Activated CD4-positive, alpha-beta T cell treated with anti-CD3 and anti-CD28 coated beads for 36 hours (primary cell): ENCODE data around the gene KIF1A. TPM values are rescaled to one million over a fixed set of nuclear protein-coding genes. Genes with fewer than 3 reads are reported as not detected.
"Not testable (repeated sequence)": the region's sequence is repeated elsewhere in the genome, so short reads cannot be mapped to it uniquely, and the experiment has no call there.

Experiments used
- ATAC-seq: fragments of 200-7000 bp; cut with Tn5 transposase; one replicate; pipeline ENCODE4 v1.10.0; 2021; ENCODE audit warnings: mild to moderate bottlenecking, moderate library complexity
- CTCF ChIA-PET: fragments of 350-600 bp; sonication (Branson Sonifier 250); formaldehyde crosslinking; loops from one replicate; lab custom pipeline; 2021; ENCODE audit warnings: antibody characterized with exemption; lab: Charles Lee
- POLR2A ChIA-PET: fragments of 350-600 bp; sonication (Branson Sonifier 250); formaldehyde crosslinking; loops from one replicate; lab custom pipeline; 2021; ENCODE audit warnings: antibody characterized with exemption, inconsistent platforms; lab: Charles Lee
- DNase-seq: peaks from one replicate; pipeline ENCODE4 v3.0.0-alpha.2; 2020
- H3K27ac Mint-ChIP-seq: one replicate; pipeline ENCODE4 v1.8.0; 2021; ENCODE audit warnings: mixed read lengths
- H3K27me3 Mint-ChIP-seq: one replicate; pipeline ENCODE4 v1.8.0; 2021; ENCODE audit warnings: mixed read lengths
- H3K36me3 Mint-ChIP-seq: one replicate; pipeline ENCODE4 v1.8.0; 2021; ENCODE audit warnings: low read depth, mixed read lengths
- H3K4me1 Mint-ChIP-seq: one replicate; pipeline ENCODE4 v1.8.0; 2021; ENCODE audit warnings: mixed read lengths
- H3K4me3 Mint-ChIP-seq: one replicate; pipeline ENCODE4 v1.8.0; 2021; ENCODE audit warnings: mild to moderate bottlenecking, moderate library complexity, mixed read lengths
- H3K9me3 Mint-ChIP-seq: one replicate; pipeline ENCODE4 v1.8.0; 2021; ENCODE audit warnings: low read depth, mixed read lengths
- intact Hi-C, 2 experiments: fragments of 100-400 bp; cut with DNase I in 1 of 2; cut with micrococcal nuclease in 1 of 2; formaldehyde crosslinking; loops; one replicate each; pipeline versions ENCODE4 v1.14.2 to v1.15.1; 2022 to 2024; cut with DNase I, micrococcal nuclease
- total RNA-seq, 2 experiments: library from RNA; stranded (reverse); gene quantifications; one replicate each; pipeline ENCODE4 v1.2.3, GENCODE V29; 2021

KIF1A gene
- total RNA-seq, 2 experiments from 2014 or later = 4.6 to 8.2 TPM

DNA sequence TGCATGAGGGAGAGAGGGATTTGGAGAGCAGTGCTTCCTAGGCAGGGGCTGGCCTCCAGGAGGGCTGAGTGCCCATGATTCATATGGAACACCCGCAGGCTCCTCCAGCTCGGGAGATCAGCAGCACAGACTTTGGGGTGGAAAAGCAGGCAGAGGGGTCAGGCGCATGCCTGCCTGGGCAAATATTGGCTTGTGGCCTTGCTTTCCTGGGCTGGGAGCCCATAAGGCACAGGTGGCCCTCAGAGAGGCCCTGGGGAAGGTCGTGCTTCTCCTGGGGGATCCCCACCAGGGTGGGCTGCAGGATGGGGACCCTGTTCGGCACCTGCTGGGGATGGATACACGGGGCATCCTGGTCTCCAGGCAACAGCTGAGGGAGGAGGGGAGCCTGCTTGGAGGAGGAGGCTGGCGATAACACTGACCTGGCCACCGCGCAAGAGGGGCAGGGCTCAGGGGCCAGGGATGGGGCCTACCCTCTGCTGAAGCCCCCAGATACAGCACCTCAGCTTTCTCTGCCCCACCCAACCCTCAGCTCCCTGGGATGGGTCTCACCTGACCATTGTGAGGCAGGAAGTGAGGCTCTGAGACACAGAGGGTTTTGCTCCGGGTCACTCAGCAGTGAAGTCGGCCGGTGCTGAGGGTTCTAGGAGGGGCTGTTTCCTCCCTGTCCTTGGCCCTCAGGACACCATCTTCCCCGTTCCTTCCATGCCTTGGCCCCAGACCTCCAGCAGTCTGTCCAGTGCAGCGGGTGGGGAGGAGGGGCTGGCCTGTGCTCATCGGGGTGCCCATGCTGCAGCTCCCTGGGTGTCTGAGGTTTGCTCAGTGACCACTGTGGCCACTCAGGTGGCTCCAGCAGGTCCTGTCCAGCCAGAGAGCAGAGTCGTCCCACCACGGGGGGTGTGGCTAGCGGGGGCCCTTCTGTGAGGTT is 116.3 kb downstream of the KIF1A start:
- intact Hi-C loops = loop anchor here in 1 of 2 experiments (5.0 to 10.0 kb wide), 2 partner anchors 106 to 189 kb away; no protein-coding TSS in a partner anchor
- H3K4me1 Mint-ChIP-seq = peaks cover 13% of the 10 kb centered on the region
- ATAC-seq = no peak
- peaks cover 18% of the 10 kb centered on the region for H3K27me3 Mint-ChIP-seq
- H3K4me3 Mint-ChIP-seq = no peak overlapping the region
- POLR2A ChIA-PET = no interaction called here
- H3K27ac Mint-ChIP-seq = no peak overlapping the region
- no peaks in the 10 kb centered on the region for H3K36me3 Mint-ChIP-seq
- DNase-seq = no peak
- CTCF ChIA-PET = interaction anchor here (0.7 kb wide), 1 partner anchor 65 kb away, joined by 4 read pairs; no protein-coding TSS in a partner anchor
- no peaks in the 10 kb centered on the region for H3K9me3 Mint-ChIP-seq

DNA sequence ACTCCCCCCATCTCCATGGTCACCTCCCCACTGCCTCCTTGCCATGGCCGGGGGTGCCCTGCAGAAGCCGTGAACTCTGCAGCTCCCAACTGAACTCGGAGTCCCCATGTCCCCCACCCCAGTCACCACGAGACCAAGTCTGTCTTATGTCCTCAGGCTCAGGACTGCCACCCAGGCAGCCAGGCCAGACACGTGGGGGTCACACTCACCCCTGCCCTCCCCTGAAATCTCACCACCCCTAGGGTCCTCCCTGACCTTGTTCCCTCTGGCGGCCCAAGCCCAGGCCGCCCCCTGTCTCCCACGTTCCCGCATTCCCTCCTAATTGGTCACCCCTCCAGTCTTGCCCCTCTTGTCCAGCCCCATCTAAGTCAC is 117.4 kb downstream of the KIF1A start:
- Mint-ChIP-seq H3K4me3 (no peak overlapping the region), H3K36me3 (no peaks in the 10 kb centered on the region)
- POLR2A ChIA-PET = no interaction called here

DNA sequence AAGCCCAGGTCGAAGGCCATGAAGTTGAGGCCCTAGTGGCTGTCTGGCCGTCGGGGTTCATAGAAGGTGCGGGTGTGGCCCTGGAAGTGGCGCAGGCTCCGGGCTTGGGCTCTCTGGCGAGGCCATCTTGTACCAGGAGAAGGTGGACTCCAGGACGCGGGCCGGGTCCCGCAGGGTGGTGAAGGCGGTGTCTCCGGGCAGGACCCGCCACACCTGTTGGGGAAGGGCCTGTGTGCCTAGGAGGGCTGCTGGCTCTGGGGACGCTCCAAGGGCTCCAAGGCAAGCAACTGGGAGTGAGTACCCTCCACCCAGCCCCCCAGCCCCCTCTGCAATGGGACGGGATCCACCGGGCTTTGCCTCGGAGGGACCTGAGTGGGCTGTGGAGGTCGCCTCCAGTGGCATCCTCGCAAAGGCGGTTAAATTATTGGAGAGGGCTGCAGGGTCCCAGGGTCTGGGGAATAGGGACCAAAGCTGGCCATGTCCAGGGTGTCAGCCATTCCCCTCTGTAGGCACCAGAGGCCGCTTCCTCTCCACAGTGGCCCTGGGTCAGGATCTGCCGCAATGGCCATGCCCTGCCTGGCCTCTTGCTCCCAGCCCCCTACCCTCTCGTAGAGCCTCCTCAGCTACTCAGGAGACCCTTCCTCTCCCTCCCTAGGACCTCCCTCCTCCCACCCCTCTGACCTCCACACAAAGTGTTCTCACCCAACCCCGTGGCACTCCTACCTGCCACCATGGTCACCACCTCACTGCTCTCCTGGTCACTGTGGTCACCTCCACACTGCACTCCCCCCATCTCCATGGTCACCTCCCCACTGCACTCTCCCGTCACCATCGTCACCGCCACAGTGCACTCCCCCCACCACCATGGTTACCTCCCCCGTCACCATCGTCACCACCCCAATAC is 118.0 kb downstream of the KIF1A start:
- Mint-ChIP-seq H3K9me3 (no peaks in the 10 kb centered on the region), H3K36me3 (no peaks in the 10 kb centered on the region), H3K27ac (no peak overlapping the region), H3K4me3 (no peak overlapping the region), H3K27me3 (peaks cover 17% of the 10 kb centered on the region), H3K4me1 (peaks cover 13% of the 10 kb centered on the region)
- CTCF ChIA-PET = no interaction called here
- POLR2A ChIA-PET = no interaction called here
- intact Hi-C loops = loop anchor here in 1 of 2 experiments (5.0 to 10.0 kb wide), 2 partner anchors 105 to 187 kb away; no protein-coding TSS in a partner anchor
- no peak for ATAC-seq
- no peak for DNase-seq

More for the DNA sequence above, 117.4 kb downstream of the KIF1A start:
- CTCF ChIA-PET = interaction anchor here (0.7 kb wide), 1 partner anchor 64 kb away, joined by 4 read pairs; no protein-coding TSS in a partner anchor
- ATAC-seq (no peak), DNase-seq (no peak)
- Mint-ChIP-seq H3K27me3 (peaks cover 17% of the 10 kb centered on the region), H3K9me3 (no peaks in the 10 kb centered on the region), H3K4me1 (peaks cover 13% of the 10 kb centered on the region), H3K27ac (no peak overlapping the region)
- intact Hi-C loops = loop anchor here in 1 of 2 experiments (5.0 to 10.0 kb wide), 2 partner anchors 105 to 188 kb away; no protein-coding TSS in a partner anchor

DNA sequence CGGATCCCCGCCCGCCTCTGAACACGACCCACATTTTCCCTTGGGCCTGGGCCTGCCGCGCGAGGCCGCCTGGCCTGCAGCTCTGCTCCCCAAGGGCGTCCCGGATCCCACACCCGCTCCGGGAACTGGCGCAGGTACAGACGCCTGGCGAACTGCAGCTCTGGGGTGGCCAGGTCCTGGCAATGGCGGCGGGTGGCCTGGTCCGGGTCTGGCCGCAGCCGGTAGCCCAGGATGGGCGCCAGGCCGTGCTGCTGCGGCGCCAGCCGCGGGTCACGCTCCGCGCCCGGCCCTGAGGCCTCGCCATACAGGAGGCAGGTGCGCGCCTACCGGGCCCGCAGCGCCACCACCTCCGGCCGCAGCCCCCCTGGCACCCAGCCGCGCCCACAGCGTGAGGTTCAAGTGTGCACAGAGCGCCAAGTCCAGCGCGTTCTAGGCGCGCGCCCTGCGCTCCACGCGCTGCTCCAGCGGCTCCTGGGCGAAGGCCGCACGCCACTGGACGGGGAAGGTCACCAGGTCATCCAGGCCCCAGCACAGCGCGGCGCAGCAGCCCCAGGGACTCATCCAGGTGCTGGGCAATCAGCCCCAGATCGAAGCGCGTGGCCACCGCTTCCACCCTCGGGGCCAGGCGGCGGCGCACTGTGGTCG is 118.8 kb downstream of the KIF1A start:
- ATAC-seq (no peak), DNase-seq (no peak)
- ChIA-PET POLR2A (no interaction called here), CTCF (interaction anchor here (0.6 kb wide), 1 partner anchor 440 kb away, joined by 3 read pairs; no protein-coding TSS in a partner anchor)
- Mint-ChIP-seq H3K36me3 (no peaks in the 10 kb centered on the region), H3K27ac (no peak overlapping the region), H3K4me3 (no peak overlapping the region), H3K4me1 (peaks cover 13% of the 10 kb centered on the region), H3K9me3 (no peaks in the 10 kb centered on the region), H3K27me3 (peaks cover 17% of the 10 kb centered on the region)
- intact Hi-C loops = loop anchor here in 1 of 2 experiments (5.0 to 10.0 kb wide), 2 partner anchors 104 to 186 kb away; no protein-coding TSS in a partner anchor

DNA sequence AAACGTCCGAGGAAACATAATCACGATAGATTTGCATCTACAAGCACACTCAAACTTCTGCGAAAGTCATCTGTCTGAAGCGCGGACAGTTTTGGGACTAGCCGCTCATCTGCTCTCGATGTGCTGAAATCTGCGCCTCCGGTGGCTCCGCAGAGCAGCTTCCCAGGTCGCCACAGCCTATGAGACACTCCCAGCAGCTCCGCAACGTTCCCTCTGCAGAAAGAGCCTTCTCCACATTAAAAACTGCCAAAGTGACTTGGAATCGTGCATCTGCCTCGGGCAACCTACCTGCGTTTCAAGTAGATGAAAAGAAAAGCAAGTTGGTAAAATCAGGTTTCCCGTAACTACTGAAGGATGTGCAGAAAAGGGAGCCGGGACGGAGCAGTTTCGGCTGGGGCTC is 119.4 kb downstream of the KIF1A start:
- H3K4me3 Mint-ChIP-seq, H3K27ac Mint-ChIP-seq, ATAC-seq, H3K9me3 Mint-ChIP-seq, DNase-seq, POLR2A ChIA-PET, H3K36me3 Mint-ChIP-seq: not testable (repeated sequence)
- Mint-ChIP-seq H3K4me1 (peaks cover 12% of the 10 kb centered on the region), H3K27me3 (peaks cover 17% of the 10 kb centered on the region)
- intact Hi-C loops = loop anchor here in 1 of 2 experiments (5.0 to 10.0 kb wide), 2 partner anchors 103 to 186 kb away; no protein-coding TSS in a partner anchor
- CTCF ChIA-PET = interaction anchor here (0.6 kb wide), 1 partner anchor 439 kb away, joined by 3 read pairs; no protein-coding TSS in a partner anchor

DNA sequence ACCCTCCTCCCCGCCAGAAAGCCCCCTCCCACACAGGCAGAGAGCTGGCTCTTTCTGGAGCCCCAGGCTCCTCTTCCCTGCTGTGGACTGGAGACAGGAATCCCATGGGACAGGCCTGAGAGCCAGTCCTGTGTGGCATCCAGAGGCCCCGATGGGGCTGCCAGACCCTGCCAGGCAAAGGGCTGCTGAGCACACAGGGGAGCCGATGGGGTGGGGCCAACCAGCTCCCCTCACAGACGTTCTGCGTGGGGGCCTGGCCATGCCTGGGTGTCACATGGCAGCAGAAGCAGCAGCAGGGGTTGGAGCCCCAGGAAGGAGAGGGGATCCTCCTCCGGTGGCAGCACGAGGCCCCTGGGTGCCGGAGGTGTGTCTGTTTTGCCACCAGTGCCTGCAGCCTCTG is 120.2 kb downstream of the KIF1A start:
- H3K27me3 Mint-ChIP-seq, ATAC-seq, DNase-seq, H3K36me3 Mint-ChIP-seq, CTCF ChIA-PET, H3K9me3 Mint-ChIP-seq, H3K4me1 Mint-ChIP-seq, H3K4me3 Mint-ChIP-seq, H3K27ac Mint-ChIP-seq, POLR2A ChIA-PET: not testable (repeated sequence)
- intact Hi-C loops = loop anchor here in 1 of 2 experiments (5.0 to 10.0 kb wide), 2 partner anchors 103 to 185 kb away; no protein-coding TSS in a partner anchor

DNA sequence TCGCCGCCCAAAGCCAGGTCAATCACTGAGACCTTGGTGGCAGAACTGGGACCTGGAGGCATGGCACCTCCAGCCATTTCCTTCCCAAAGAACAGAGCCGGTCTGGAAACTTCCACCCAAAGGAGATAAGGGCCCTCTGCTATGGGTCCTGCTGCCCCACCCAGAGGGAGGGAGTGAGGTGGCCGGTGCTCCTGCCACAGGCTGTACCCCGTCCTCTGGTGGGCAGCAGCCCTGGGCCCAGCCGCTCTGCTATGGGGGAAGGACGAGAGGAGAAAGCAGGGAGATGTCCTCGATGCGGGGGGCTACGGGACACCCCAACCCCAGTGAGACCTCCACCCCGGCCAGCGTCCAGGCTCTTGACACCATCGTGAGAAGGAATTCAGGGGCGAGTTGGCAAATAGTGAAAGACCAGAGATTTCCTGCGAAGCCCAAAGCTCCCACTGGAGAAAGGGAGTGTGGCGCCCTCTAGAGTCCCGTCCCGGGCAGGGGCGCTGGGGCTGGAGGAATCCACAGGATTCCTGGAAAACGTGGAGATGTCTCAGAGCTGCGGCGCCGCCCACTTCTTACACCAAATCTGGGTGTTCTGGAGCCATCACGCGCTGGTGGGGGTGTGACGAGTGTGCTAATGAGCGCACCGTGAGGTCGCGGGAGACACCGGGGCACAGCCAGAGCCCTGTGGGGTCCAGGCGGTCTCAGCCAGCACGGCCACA is 121.0 kb downstream of the KIF1A start:
- H3K9me3 Mint-ChIP-seq, CTCF ChIA-PET, POLR2A ChIA-PET: not testable (repeated sequence)

DNA sequence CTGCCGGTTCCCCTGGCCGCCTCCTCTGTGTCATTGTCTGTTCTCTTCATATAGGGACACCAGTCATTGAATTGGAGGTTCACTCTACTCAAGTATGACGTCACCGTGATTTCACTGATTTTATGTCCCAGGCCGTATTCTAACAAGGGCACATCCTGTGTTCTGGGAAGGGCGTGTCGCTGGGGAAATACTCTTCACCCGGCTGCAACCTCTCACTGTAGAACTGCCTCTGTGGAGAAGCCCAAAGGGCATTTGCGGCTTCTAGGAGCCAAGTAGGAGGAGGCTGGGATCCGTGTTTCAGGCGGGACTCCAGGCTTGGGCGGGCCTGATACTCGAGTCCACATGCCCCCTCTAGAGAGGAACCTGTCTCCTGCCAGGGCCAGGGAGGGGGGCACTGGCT is 123.5 kb downstream of the KIF1A start:
- H3K4me1 Mint-ChIP-seq, ATAC-seq, CTCF ChIA-PET, H3K27me3 Mint-ChIP-seq, H3K9me3 Mint-ChIP-seq, H3K27ac Mint-ChIP-seq, intact Hi-C loops, POLR2A ChIA-PET, DNase-seq, H3K4me3 Mint-ChIP-seq, H3K36me3 Mint-ChIP-seq: not testable (repeated sequence)

More for the DNA sequence above, 121.0 kb downstream of the KIF1A start:
- H3K27ac Mint-ChIP-seq, H3K36me3 Mint-ChIP-seq, H3K27me3 Mint-ChIP-seq, ATAC-seq, H3K4me1 Mint-ChIP-seq, intact Hi-C loops, H3K4me3 Mint-ChIP-seq: not testable (repeated sequence)
- peak; percentile 3 for DNase-seq

DNA sequence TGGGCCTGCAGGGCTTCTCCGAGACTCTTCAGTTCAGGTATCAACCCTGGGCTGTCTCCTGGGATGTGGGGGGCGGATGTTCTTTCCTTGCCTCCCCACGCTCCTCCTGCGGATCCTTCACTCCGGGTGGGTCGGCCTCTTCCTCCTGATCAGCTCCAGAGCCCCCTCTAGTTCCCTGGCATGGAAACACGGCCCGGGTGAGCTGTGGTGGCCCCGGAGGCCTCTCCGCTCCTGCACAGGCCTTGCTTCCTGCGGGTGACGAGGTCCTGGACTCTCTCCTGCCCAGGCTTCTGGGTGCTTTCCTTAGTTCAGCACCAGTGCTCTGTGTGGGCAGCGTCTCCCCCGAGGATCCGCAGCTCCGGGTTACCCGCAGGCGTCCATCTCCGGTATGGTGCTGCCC is 124.4 kb downstream of the KIF1A start:
- POLR2A ChIA-PET, DNase-seq, CTCF ChIA-PET, H3K4me1 Mint-ChIP-seq, H3K27me3 Mint-ChIP-seq, ATAC-seq, H3K36me3 Mint-ChIP-seq, intact Hi-C loops, H3K27ac Mint-ChIP-seq, H3K4me3 Mint-ChIP-seq, H3K9me3 Mint-ChIP-seq: not testable (repeated sequence)

DNA sequence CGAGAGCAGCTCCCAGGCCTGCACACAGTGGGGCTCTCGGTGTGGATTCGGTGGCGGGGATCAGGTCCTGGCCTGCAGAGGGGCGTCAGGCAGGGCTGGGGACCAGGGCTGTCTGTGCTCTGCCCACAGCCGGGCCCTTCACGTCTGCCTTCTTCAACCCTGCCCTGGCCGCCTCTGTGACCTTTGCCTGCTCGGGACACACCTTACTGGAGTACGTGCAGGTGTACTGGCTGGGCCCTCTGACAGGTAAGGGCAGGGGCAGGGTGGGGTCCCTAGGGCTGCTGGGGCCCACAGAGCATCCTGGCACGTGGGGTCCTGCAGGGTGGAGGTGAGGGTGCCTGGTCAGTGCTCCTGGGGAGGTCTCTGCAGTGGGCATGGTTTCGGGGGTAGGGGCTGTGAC is 125.7 kb downstream of the KIF1A start:
- CTCF ChIA-PET, intact Hi-C loops, H3K36me3 Mint-ChIP-seq, H3K27ac Mint-ChIP-seq, ATAC-seq, H3K4me1 Mint-ChIP-seq, POLR2A ChIA-PET, H3K4me3 Mint-ChIP-seq, DNase-seq, H3K27me3 Mint-ChIP-seq, H3K9me3 Mint-ChIP-seq: not testable (repeated sequence)
